Measurements from ENCODE around the gene DNAH8.
A peak's percentile ranks its signal among the peaks of the same experiment; 100 is the strongest.

The DNAH8 gene

GRCh38 chr6:39018103-39018502 lies 303.0 kb downstream of the DNAH8 start:
- DNase-seq (ENCODE audit: low spot score): no peak

- DNase-seq (ENCODE audit: low spot score): no peak
These were observed 305.0 kb downstream of the DNAH8 start for GRCh38 chr6:39020136-39020535.

- no peak for DNase-seq (ENCODE audit: low spot score)
These were observed 305.9 kb downstream of the DNAH8 start for GRCh38 chr6:39021041-39021440.

- DNase-seq (ENCODE audit: low spot score): no peak
These were observed 306.7 kb downstream of the DNAH8 start for GRCh38 chr6:39021779-39022178.

- no peak for DNase-seq (ENCODE audit: low spot score)
These were observed 311.1 kb downstream of the DNAH8 start for GRCh38 chr6:39026175-39026574.

- peak; percentile 63 for DNase-seq (ENCODE audit: low spot score)
These were observed 314.3 kb downstream of the DNAH8 start for GRCh38 chr6:39029156-39030011.

GRCh38 chr6:39035681-39036080 lies 320.6 kb downstream of the DNAH8 start:
- DNase-seq (ENCODE audit: low spot score): no peak

GRCh38 chr6:39037082-39037508 lies 322.0 kb downstream of the DNAH8 start:
- no peak for DNase-seq (ENCODE audit: low spot score)

- DNase-seq (ENCODE audit: low spot score): no peak
These were observed 322.6 kb downstream of the DNAH8 start for GRCh38 chr6:39037707-39038106.

- no peak for DNase-seq (ENCODE audit: low spot score)
These were observed 325.1 kb downstream of the DNAH8 start for GRCh38 chr6:39040080-39040673.

GRCh38 chr6:39041072-39041471 lies 326.0 kb downstream of the DNAH8 start:
- DNase-seq (ENCODE audit: low spot score): no peak

GRCh38 chr6:39043776-39044175 lies 328.7 kb downstream of the DNAH8 start:
- DNase-seq (ENCODE audit: low spot score): no peak

GRCh38 chr6:39044181-39044580 lies 329.1 kb downstream of the DNAH8 start:
- no peak for DNase-seq (ENCODE audit: low spot score)

- DNase-seq (ENCODE audit: low spot score): no peak
These were observed 332.6 kb downstream of the DNAH8 start for GRCh38 chr6:39047434-39048327.

- no peak for DNase-seq (ENCODE audit: low spot score)
These were observed 333.6 kb downstream of the DNAH8 start, which contains the start of gene GLP1R for GRCh38 chr6:39048481-39049399. Gene GLP1R (plus strand): TSS chr6:39048781. CDS start chr6:39048841, 60 bp downstream.

GRCh38 chr6:39049575-39050283 lies 334.6 kb downstream of the DNAH8 start:
- no peak for DNase-seq (ENCODE audit: low spot score)

- no peak for DNase-seq (ENCODE audit: low spot score)
These were observed 335.5 kb downstream of the DNAH8 start for GRCh38 chr6:39050453-39051112.

GRCh38 chr6:39051399-39052122 lies 336.4 kb downstream of the DNAH8 start:
- DNase-seq (ENCODE audit: low spot score): no peak

GRCh38 chr6:39053016-39053624 lies 338.0 kb downstream of the DNAH8 start:
- no peak for DNase-seq (ENCODE audit: low spot score)
